SK-N-MC (cell line): ENCODE data around the gene KCNH1.

Experiments used
- EZH2 ChIP-seq: fragments of 200-600 bp; sonication (generic); IDR thresholded peaks from one replicate; pipeline ENCODE4 v1.6.1; 2017; ENCODE audit warnings: antibody characterized with exemption
- FOXP2 ChIP-seq: optimal IDR thresholded peaks from 2 replicates; pipeline ENCODE3; 2011; ENCODE audit warnings: mild to moderate bottlenecking, moderate library complexity; ENCODE audit not compliant: insufficient read depth; ENCODE audit errors: extremely low read length, control extremely low read depth

DNA sequence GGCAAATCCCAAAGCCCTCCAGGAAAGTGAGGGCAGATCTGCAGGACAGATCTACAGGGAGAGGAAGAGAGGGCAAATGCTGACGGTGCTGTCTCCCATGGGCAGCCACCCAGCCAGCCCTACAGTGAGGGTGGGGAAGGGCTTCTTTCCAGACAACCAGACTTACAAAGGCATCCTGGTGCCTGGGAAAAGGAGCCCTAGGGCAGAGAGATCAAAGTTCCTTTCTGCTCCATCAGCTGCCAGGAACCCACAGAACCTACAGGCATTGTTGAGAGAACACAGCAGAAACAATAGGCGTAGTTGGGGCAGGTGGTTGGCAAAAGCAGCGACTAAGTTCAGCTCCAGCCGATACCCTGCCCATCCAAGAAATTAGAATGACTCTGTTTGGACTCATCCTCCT is 332.4 kb downstream of the KCNH1 start:
- TF ChIP-seq EZH2 = no peak
- TF ChIP-seq FOXP2 = no peak
